Lung (tissue), 12 donors: ENCODE data around the gene KRTAP10-7. TPM values are rescaled to one million over a fixed set of nuclear protein-coding genes. Genes with fewer than 3 reads are reported as not detected.

ENCODE experiments used
- ATAC-seq: fragments of 200-7000 bp; cut with Tn5 transposase; one replicate; pipeline ENCODE4 v1.9.1; 2020; ENCODE audit warnings: moderate number of reproducible peaks; ENCODE audit not compliant: insufficient read depth, low FRiP score
- DNase-seq, 3 donors: peaks; one replicate each; pipeline ENCODE4 v3.0.0-alpha.2; 2013 to 2017
- H3K27ac ChIP-seq, 2 donors: one replicate each; pipeline ENCODE4 v1.5.1; 2013; ENCODE audit warnings: mild to moderate bottlenecking in 2 of 2, moderate library complexity in 2 of 2, control low read depth in 1 of 2, inconsistent platforms in 1 of 2, low read depth in 1 of 2, low read length in 1 of 2
- H3K27me3 ChIP-seq, 3 donors: one replicate each; pipeline ENCODE4 v1.5.1; 2013; ENCODE audit warnings: low read length in 2 of 3; ENCODE audit not compliant: control insufficient read depth in 3 of 3, insufficient read depth in 3 of 3
- H3K36me3 ChIP-seq, 4 donors: one replicate each; pipeline ENCODE4 v1.5.1; 2013; ENCODE audit warnings: low read length in 4 of 4, mild to moderate bottlenecking in 1 of 4, moderate library complexity in 1 of 4; ENCODE audit not compliant: control insufficient read depth in 4 of 4, insufficient read depth in 4 of 4
- H3K4me1 ChIP-seq, 5 donors: one replicate each; pipeline ENCODE4 v1.5.1; 2013; ENCODE audit warnings: low read length in 5 of 5, mild to moderate bottlenecking in 2 of 5, moderate library complexity in 1 of 5; ENCODE audit not compliant: control insufficient read depth in 5 of 5, insufficient read depth in 5 of 5
- H3K4me3 ChIP-seq: one replicate; pipeline ENCODE4 v1.5.1; 2013; ENCODE audit warnings: mild to moderate bottlenecking, control low read depth, moderate library complexity
- H3K9ac ChIP-seq, 2 donors: one replicate each; pipeline ENCODE4 v1.5.1; 2013; ENCODE audit warnings: low read length in 2 of 2, control low read depth in 1 of 2; ENCODE audit not compliant: insufficient read depth in 1 of 2
- H3K9me3 ChIP-seq, 4 donors: one replicate each; pipeline ENCODE4 v1.5.1; 2013; ENCODE audit warnings: low read length in 3 of 4, mild to moderate bottlenecking in 1 of 4, moderate library complexity in 1 of 4; ENCODE audit not compliant: control insufficient read depth in 4 of 4, insufficient read depth in 3 of 4
- WGBS, 2 donors: extraction: QIAGEN DNeasy Blood & Tissue Kit; methylation state at CpG; one replicate each; pipeline ENCODE4 v1.1.7; 2013; 5-methylcytosine and 5-hydroxymethylcytosine counted together
- polyA plus RNA-seq, 2 donors: library from polyadenylated mRNA; stranded (reverse); fragments of 200-250 nt; gene quantifications; one replicate each; pipeline ENCODE4 v1.2.1, GENCODE V29; 2013
- total RNA-seq, 2 donors: library from RNA; depleted of rRNA in 1 of 2; stranded (reverse); fragments of >200 nt in 1 of 2; gene quantifications; one replicate each; pipeline ENCODE4 v1.2.1, GENCODE V29; 2014 to 2021
- TF ChIP-seq, protein P1 (sequence below): IDR thresholded peaks from 2 replicates; pipeline ENCODE4 v1.5.1; 2012; ENCODE audit warnings: mild to moderate bottlenecking; ENCODE audit errors: control extremely low read depth, extremely low read depth
- donor health status: control.
- donor health status: control.
- donor health status: Bipolar disorder and iron deficiency.
- donor health status: healthy.
- donor health status: DM: yes; HTN: yes; CAD: no.

The KRTAP10-7 gene
- total and polyA plus RNA-seq, 4 donors: not detected

DNA sequence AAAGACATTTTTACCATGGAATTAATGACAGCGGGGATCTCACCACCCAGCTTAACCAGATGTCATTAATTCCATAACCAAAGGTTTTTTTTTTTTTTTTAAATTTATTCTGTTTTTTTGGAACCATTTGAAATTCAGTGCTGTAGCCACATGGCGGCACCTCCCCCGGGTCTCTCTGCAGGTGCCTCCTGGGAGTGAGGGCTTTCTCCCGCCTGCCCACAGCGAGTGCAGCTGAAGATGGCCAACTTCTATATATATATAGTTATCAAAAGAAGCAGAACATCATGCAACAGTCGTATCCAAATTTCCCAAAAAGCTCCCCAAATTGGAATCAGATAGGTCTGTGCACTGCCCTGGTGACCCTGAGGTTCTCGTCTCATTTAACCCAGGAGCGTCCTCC is 15.1 kb downstream of the KRTAP10-7 start:
- WGBS, 2 donors: 74 to 85% methylated on average over 8 of the region's 8 CpGs

DNA sequence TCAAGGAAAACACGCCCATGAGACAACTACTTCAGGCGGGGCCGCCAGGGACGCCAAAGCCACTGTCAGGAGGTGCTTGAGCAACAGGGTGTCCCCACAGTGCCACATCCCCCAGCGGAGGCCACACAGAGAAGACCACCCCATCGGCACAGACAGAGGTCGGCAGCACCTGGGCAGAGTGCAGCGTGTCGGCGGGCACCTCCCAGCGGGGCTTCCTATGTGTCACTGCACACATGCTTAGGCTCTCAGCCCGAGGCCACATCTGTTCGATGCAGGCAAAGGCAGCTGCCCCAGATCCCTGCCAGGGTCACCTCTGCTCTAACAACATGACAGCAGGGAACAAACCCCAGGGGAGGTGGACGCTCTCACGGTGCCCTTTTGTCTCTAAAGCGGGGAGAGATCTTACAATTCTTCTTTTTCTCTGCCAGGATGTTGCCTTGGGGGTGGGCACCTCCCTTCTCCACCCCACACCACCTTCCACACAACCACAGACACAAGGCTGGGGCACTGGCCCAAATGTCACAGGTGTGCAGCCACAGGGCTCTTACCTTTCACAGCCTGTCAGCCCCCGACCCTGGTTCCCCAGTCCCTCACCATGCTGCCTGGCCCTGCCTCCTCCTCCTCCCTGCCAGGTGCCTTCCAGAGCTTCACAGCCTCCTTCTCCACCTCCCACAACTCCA is 15.7 kb downstream of the KRTAP10-7 start:
- H3K36me3 ChIP-seq: no peaks in the 10 kb centered on the region
- peaks cover 0 to 16% (median 0%) of the 10 kb centered on the region in 4 donors for H3K9me3 ChIP-seq
- no peaks in the 10 kb centered on the region for H3K27me3 ChIP-seq
- DNase-seq (no peak), ATAC-seq (no peak)
- WGBS, 2 donors: 77 to 78% methylated on average over 17 of the region's 17 CpGs
- no peaks in the 10 kb centered on the region for H3K4me1 ChIP-seq
- no peak overlapping the region for H3K9ac ChIP-seq
- no peak overlapping the region for H3K27ac ChIP-seq
- TF ChIP-seq, protein P1, sequence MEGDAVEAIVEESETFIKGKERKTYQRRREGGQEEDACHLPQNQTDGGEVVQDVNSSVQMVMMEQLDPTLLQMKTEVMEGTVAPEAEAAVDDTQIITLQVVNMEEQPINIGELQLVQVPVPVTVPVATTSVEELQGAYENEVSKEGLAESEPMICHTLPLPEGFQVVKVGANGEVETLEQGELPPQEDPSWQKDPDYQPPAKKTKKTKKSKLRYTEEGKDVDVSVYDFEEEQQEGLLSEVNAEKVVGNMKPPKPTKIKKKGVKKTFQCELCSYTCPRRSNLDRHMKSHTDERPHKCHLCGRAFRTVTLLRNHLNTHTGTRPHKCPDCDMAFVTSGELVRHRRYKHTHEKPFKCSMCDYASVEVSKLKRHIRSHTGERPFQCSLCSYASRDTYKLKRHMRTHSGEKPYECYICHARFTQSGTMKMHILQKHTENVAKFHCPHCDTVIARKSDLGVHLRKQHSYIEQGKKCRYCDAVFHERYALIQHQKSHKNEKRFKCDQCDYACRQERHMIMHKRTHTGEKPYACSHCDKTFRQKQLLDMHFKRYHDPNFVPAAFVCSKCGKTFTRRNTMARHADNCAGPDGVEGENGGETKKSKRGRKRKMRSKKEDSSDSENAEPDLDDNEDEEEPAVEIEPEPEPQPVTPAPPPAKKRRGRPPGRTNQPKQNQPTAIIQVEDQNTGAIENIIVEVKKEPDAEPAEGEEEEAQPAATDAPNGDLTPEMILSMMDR: no peak
- H3K4me3 ChIP-seq: no peak overlapping the region

More for the DNA sequence above, 15.1 kb downstream of the KRTAP10-7 start:
- Histone ChIP-seq H3K4me3 (no peak overlapping the region), H3K27ac (no peak overlapping the region), H3K9ac (no peak overlapping the region), H3K36me3 (no peaks in the 10 kb centered on the region), H3K4me1 (no peaks in the 10 kb centered on the region), H3K9me3 (peaks cover 0 to 19% (median 0%) of the 10 kb centered on the region in 4 donors), H3K27me3 (no peaks in the 10 kb centered on the region)
- DNase-seq (no peak), ATAC-seq (no peak)
- TF ChIP-seq, protein P1: no peak

DNA sequence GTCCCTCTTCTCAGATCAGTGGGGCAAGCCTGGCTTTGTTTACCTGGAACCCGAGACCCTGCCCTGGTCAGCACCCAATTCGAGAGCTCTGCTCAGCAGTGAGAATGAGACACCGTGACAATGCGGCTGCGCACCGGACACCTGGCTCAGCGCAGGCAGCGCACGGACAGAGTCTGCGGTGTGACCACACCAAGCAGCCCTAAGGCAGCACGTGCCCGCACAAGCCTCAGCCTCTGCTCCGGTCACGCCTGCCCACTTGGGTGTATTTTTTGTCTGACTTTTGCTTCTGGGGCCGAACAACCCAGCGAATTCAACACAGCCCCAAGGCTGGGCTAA is 16.2 kb downstream of the KRTAP10-7 start:
- TF ChIP-seq, protein P1: no peak
- no peak overlapping the region for H3K27ac ChIP-seq
- 86 to 88% methylated on average over 16 of the region's 16 CpGs for WGBS, 2 donors

DNA sequence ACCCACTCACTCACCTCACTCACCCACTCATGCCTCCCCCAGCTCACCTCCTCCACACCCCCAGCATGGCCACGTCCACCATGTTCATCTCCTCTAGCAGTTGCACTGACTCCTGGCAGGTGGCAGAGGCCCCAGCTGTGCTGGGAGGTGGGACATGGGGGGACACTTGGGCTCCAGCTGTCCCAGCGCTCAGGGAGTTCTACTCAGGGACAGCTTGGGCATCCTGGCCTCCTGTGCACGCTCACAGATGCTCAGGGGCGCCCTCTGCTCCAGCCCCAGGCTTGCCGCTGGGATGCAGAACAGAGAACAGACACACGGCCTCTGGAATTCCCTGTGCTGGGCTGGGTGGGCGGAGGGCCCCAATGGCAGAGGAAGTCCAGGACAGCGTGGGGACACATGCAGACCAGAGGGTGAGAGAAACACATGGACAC is 16.7 kb downstream of the KRTAP10-7 start:
- H3K9me3 ChIP-seq: peaks cover 0 to 9% (median 0%) of the 10 kb centered on the region in 4 donors
- DNase-seq (no peak), ATAC-seq (no peak)
- no peak overlapping the region for H3K9ac ChIP-seq
- H3K36me3 ChIP-seq: no peaks in the 10 kb centered on the region
- H3K27me3 ChIP-seq: no peaks in the 10 kb centered on the region
- 69 to 75% methylated on average over 8 of the region's 8 CpGs for WGBS, 2 donors
- TF ChIP-seq, protein P1: no peak
- H3K27ac ChIP-seq: no peak overlapping the region
- no peak overlapping the region for H3K4me3 ChIP-seq
- no peaks in the 10 kb centered on the region for H3K4me1 ChIP-seq

More for the DNA sequence above, 16.2 kb downstream of the KRTAP10-7 start:
- Histone ChIP-seq H3K4me1 (no peaks in the 10 kb centered on the region), H3K27me3 (no peaks in the 10 kb centered on the region), H3K4me3 (no peak overlapping the region), H3K9ac (no peak overlapping the region), H3K9me3 (peaks cover 0 to 15% (median 0%) of the 10 kb centered on the region in 4 donors), H3K36me3 (no peaks in the 10 kb centered on the region)
- DNase-seq (no peak), ATAC-seq (no peak)
